ENCODE results near the gene HIF1AN.

DNA sequence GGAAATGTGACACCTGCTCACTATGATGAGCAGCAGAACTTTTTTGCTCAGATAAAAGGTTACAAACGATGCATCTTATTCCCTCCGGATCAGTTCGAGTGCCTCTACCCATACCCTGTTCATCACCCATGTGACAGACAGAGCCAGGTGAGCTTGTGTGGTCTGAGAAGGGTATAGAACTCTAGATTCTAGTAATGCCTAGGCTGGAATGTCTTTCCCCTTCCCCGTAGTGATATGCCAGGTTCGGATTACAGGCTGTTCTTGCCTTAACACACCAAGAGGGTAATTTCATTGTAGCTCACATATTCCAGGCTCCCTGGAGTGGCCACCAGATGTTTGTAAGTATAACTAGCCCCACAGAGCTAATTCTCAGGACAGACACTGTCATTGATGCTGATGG lies 9.2 kb downstream of the HIF1AN start:
- no peak for TF ChIP-seq POLR2A (IDR thresholded peaks at IDR 0.05)
- TF ChIP-seq, protein P1, sequence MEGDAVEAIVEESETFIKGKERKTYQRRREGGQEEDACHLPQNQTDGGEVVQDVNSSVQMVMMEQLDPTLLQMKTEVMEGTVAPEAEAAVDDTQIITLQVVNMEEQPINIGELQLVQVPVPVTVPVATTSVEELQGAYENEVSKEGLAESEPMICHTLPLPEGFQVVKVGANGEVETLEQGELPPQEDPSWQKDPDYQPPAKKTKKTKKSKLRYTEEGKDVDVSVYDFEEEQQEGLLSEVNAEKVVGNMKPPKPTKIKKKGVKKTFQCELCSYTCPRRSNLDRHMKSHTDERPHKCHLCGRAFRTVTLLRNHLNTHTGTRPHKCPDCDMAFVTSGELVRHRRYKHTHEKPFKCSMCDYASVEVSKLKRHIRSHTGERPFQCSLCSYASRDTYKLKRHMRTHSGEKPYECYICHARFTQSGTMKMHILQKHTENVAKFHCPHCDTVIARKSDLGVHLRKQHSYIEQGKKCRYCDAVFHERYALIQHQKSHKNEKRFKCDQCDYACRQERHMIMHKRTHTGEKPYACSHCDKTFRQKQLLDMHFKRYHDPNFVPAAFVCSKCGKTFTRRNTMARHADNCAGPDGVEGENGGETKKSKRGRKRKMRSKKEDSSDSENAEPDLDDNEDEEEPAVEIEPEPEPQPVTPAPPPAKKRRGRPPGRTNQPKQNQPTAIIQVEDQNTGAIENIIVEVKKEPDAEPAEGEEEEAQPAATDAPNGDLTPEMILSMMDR (IDR thresholded peaks at IDR 0.05) = no peak

Measured in Peyer's patch (tissue), 4 donors.